HepG2 (cell line): ENCODE measurements around the gene NIN. TPM values are rescaled to one million over a fixed set of nuclear protein-coding genes. Genes with fewer than 3 reads are reported as not detected.

Experiments
- LRRFIP1 ChIP-seq: sonication (generic); formaldehyde crosslinking; conservative IDR thresholded peaks from 2 replicates; pipeline ENCODE4 v1.4.0; 2020; ENCODE audit warnings: missing genetic modification reagents
- MAF1 ChIP-seq: sonication (generic); formaldehyde crosslinking; IDR thresholded peaks from 2 replicates; pipeline ENCODE4 v1.5.0; 2020; ENCODE audit warnings: missing genetic modification reagents, borderline replicate concordance
- TOPORS ChIP-seq: sonication (generic); formaldehyde crosslinking; IDR thresholded peaks from 2 replicates; pipeline ENCODE4 v1.8.0; 2023; ENCODE audit warnings: mild to moderate bottlenecking, missing genetic modification reagents
- ZBTB7A ChIP-seq: sonication (generic); formaldehyde crosslinking; IDR thresholded peaks from 2 replicates; pipeline ENCODE4 v1.8.0; 2022; ENCODE audit warnings: mild to moderate bottlenecking, missing genetic modification reagents
- ZGPAT ChIP-seq: IDR thresholded peaks from 2 replicates; pipeline ENCODE4 v1.6.1; 2016; ENCODE audit warnings: mild to moderate bottlenecking
- ZNF772 ChIP-seq: sonication (generic); formaldehyde crosslinking; IDR thresholded peaks from 2 replicates; pipeline ENCODE4 v1.5.0; 2020; ENCODE audit warnings: mild to moderate bottlenecking, missing genetic modification reagents
- polyA plus RNA-seq, 8 experiments: library from polyadenylated mRNA; depleted of rRNA in 3 of 8; stranded (reverse) in 7 of 8; unstranded in 1 of 8; fragments of >200 nt; fragmentation: Illumina TruSeq in 4 of 8; extraction: Trizol in 4 of 8; gene quantifications; 2 replicates each; pipeline versions ENCODE4 v1.2.1 to v1.2.3, GENCODE V29; 2011 to 2016; ENCODE audit warnings: low read depth in 4 of 8, missing spikeins in 1 of 8, mixed read lengths in 1 of 8; ENCODE audit not compliant: insufficient read depth in 1 of 8
- total RNA-seq, 5 experiments: library from RNA; depleted of rRNA; stranded (reverse); fragments of >200 nt; fragmentation: Illumina TruSeq; extraction: Trizol; gene quantifications; 2 replicates each; pipeline ENCODE4 v1.2.3, GENCODE V29; 2016; ENCODE audit warnings: low read depth in 1 of 5
- TF ChIP-seq, protein P1 (sequence below): sonication (generic); formaldehyde crosslinking; IDR thresholded peaks from 2 replicates; pipeline ENCODE4 v1.4.0; 2020; ENCODE audit warnings: mild to moderate bottlenecking, low read depth, missing genetic modification reagents

Gene NIN
- total and polyA plus RNA-seq, 2 of the 13 experiments (the other 11 are each of a cell fraction or from before 2014, with no cell fraction given): 2.8 to 9.7 TPM

DNA sequence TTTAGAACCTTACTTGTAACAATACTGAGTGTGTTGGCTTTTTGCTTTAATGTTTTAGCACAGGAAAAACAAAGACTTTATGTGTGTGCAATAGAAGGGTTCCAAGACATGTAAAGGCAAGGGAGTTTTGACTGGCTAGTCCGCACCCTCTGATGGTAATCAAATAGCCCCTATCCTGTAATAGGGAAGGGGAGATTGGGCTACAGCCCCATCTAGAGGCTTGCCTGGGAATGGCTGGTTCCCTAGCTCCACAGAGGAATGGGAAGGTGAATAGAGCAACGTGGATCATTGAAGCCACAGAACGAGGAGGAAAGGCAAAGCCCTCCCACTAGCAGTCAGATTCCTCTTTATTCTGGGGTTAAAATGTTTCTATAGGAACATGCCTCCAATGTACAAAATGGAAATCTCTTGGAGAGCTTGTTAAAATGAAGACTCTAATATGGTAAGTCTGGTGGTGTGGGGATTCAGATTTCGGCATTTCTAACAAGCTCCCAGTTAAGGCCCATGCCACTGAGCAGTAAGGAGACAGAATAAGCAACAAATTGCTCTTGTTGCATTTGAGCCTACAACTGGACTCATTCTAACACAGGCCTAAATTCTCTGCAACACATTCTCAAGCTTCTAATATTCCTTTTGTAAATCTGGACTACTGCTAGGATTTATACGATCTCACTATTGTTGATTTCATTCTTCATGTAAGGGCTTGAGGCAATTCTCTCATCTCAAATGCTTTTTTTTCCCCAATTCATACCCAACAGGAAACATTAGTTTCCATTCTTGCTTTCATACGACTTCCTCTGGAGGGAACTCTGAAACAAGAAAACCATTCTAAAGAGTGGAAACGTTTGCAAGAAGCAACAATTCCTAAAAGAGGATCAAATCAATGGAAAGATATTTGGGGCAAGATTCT, 57.1 kb downstream of the NIN start (continued):
- TF ChIP-seq, protein P1, sequence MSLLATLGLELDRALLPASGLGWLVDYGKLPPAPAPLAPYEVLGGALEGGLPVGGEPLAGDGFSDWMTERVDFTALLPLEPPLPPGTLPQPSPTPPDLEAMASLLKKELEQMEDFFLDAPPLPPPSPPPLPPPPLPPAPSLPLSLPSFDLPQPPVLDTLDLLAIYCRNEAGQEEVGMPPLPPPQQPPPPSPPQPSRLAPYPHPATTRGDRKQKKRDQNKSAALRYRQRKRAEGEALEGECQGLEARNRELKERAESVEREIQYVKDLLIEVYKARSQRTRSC (CRISPR knock-in tag): no peak
- TF ChIP-seq ZGPAT (CRISPR knock-in tag) (no peak), ZBTB7A (CRISPR knock-in tag) (no peak), MAF1 (CRISPR knock-in tag) (no peak), TOPORS (CRISPR knock-in tag) (no peak), ZNF772 (CRISPR knock-in tag) (no peak), LRRFIP1 (CRISPR knock-in tag) (no peak)
- TF ChIP-seq, all 625 proteins: peak for 4
